IMR-90 (cell line): ENCODE results near the gene UPP2. TPM values are rescaled to one million over a fixed set of nuclear protein-coding genes. Genes with fewer than 3 reads are reported as not detected.

ENCODE experiments used
- ATAC-seq: fragments of 200-7000 bp; cut with Tn5 transposase; 2 replicates; pipeline ENCODE4 v1.9.1; 2020; ENCODE audit warnings: low read depth, mild to moderate bottlenecking, moderate library complexity
- BruUV-seq: library from RNA; stranded (reverse); fragments of 400-500 nt; replicated peaks from 2 replicates; lab custom pipeline; 2021; lab: Mats Ljungman, UMichigan
- CTCF ChIA-PET: fragments of 300-600 bp; formaldehyde crosslinking; extraction: SDS; loops from one replicate; lab custom pipeline; 2021; ENCODE audit warnings: antibody characterized with exemption; lab: Yijun Ruan, JAX
- POLR2A ChIA-PET: fragments of 300-600 bp; sonication (Branson Sonifier 250); formaldehyde crosslinking; loops from one replicate; lab custom pipeline; 2022; ENCODE audit warnings: antibody characterized with exemption; ENCODE audit not compliant: unreplicated experiment; lab: Charles Lee
- DNase-seq: peaks from one replicate; pipeline ENCODE4 v3.0.0; 2013
- H2AFZ ChIP-seq: replicated peaks from 2 replicates; pipeline ENCODE3; 2013; ENCODE audit warnings: low read length, mild to moderate bottlenecking; ENCODE audit not compliant: poor library complexity
- H2AK5ac ChIP-seq: 2 replicates; pipeline ENCODE4 v1.6.1; 2013; ENCODE audit warnings: low read depth, low read length, inconsistent platforms
- H2AK9ac ChIP-seq: replicated peaks from 2 replicates; pipeline ENCODE3; 2013; ENCODE audit warnings: mild to moderate bottlenecking, low read depth, low read length, moderate library complexity; ENCODE audit not compliant: poor library complexity
- H2BK120ac ChIP-seq: 2 replicates; pipeline ENCODE4 v1.6.1; 2013; ENCODE audit warnings: low read depth, low read length, inconsistent platforms
- H2BK15ac ChIP-seq: 3 replicates; pipeline ENCODE4 v1.6.1; 2013; ENCODE audit warnings: low read depth, low read length, inconsistent platforms
- H2BK20ac ChIP-seq: 2 replicates; pipeline ENCODE4 v1.6.1; 2013; ENCODE audit warnings: low read depth, mild to moderate bottlenecking, inconsistent platforms, low read length, moderate library complexity
- H2BK5ac ChIP-seq: 2 replicates; pipeline ENCODE4 v1.6.1; 2013; ENCODE audit warnings: mild to moderate bottlenecking, low read depth, low read length, inconsistent platforms; ENCODE audit not compliant: poor library complexity, severe bottlenecking
- H3K14ac ChIP-seq: replicated peaks from 2 replicates; pipeline ENCODE4 v1.6.1; 2013; ENCODE audit warnings: low read depth, low read length, inconsistent platforms
- H3K18ac ChIP-seq: 2 replicates; pipeline ENCODE4 v1.6.1; 2013; ENCODE audit warnings: low read depth, low read length, control low read depth
- H3K23ac ChIP-seq: 2 replicates; pipeline ENCODE4 v1.6.1; 2013; ENCODE audit warnings: low read depth, low read length, inconsistent platforms
- H3K27ac ChIP-seq: 2 replicates; pipeline ENCODE4 v1.5.1; 2013; ENCODE audit warnings: mild to moderate bottlenecking, control low read depth, low read length; ENCODE audit not compliant: insufficient read depth
- H3K27me3 ChIP-seq: 2 replicates; pipeline ENCODE4 v1.6.1; 2013; ENCODE audit warnings: low read length; ENCODE audit not compliant: control insufficient read depth, insufficient read depth
- H3K36me3 ChIP-seq: 2 replicates; pipeline ENCODE4 v1.6.1; 2013; ENCODE audit warnings: low read length, mixed read lengths; ENCODE audit not compliant: control insufficient read depth, insufficient read depth
- H3K4ac ChIP-seq: 2 replicates; pipeline ENCODE4 v1.6.1; 2013; ENCODE audit warnings: low read depth, low read length, inconsistent platforms
- H3K4me1 ChIP-seq: 2 replicates; pipeline ENCODE4 v1.6.1; 2013; ENCODE audit warnings: low read length, mixed read lengths; ENCODE audit not compliant: control insufficient read depth, insufficient read depth
- H3K4me2 ChIP-seq: 2 replicates; pipeline ENCODE4 v1.6.1; 2013; ENCODE audit warnings: low read depth, mild to moderate bottlenecking, control low read depth, low read length, moderate library complexity
- H3K4me3 ChIP-seq: 2 replicates; pipeline ENCODE4 v1.5.1; 2013; ENCODE audit warnings: low read depth, mild to moderate bottlenecking, control low read depth, low read length, moderate library complexity; ENCODE audit not compliant: insufficient read depth
- H3K56ac ChIP-seq: 2 replicates; pipeline ENCODE4 v1.6.1; 2013; ENCODE audit warnings: low read length, inconsistent platforms; ENCODE audit not compliant: insufficient read depth; ENCODE audit errors: extremely low read depth
- H3K79me1 ChIP-seq, 2 experiments: 2 replicates each; pipeline ENCODE4 v1.6.1; 2013; ENCODE audit warnings: low read length in 2 of 2, inconsistent platforms in 1 of 2, low read depth in 1 of 2
- H3K9ac ChIP-seq: 2 replicates; pipeline ENCODE4 v1.6.1; 2013; ENCODE audit warnings: low read depth, low read length, control low read depth
- H3K9me1 ChIP-seq: 2 replicates; pipeline ENCODE4 v1.6.1; 2013; ENCODE audit warnings: low read length, inconsistent platforms; ENCODE audit not compliant: insufficient read depth
- H3K9me3 ChIP-seq: 2 replicates; pipeline ENCODE4 v1.6.1; 2013; ENCODE audit warnings: low read length; ENCODE audit not compliant: control insufficient read depth, insufficient read depth
- H4K20me1 ChIP-seq: 2 replicates; pipeline ENCODE4 v1.6.1; 2013; ENCODE audit warnings: low read length, inconsistent platforms; ENCODE audit not compliant: insufficient read depth
- H4K5ac ChIP-seq: 2 replicates; pipeline ENCODE4 v1.6.1; 2013; ENCODE audit warnings: mild to moderate bottlenecking, low read depth, low read length, control low read depth
- H4K8ac ChIP-seq, 2 experiments: 2 replicates each; pipeline ENCODE4 v1.6.1; 2013; ENCODE audit warnings: low read depth in 2 of 2, low read length in 2 of 2, control low read depth in 1 of 2, inconsistent platforms in 1 of 2
- H4K91ac ChIP-seq: 2 replicates; pipeline ENCODE4 v1.6.1; 2013; ENCODE audit warnings: low read depth, low read length, inconsistent platforms; ENCODE audit not compliant: insufficient read depth
- BHLHE40 ChIP-seq: fragments of 150-350 bp; IDR thresholded peaks from 2 replicates; pipeline ENCODE4 v1.6.1; 2016; ENCODE audit warnings: mild to moderate bottlenecking, low read depth, low read length
- CEBPB ChIP-seq: IDR thresholded peaks from 2 replicates; pipeline ENCODE4 v1.6.1; 2012; ENCODE audit warnings: low read depth, low read length, improper control_type of control experiment
- CHD1 ChIP-seq: IDR thresholded peaks from 2 replicates; pipeline ENCODE4 v1.6.1; 2012; ENCODE audit warnings: low read depth, low read length, improper control_type of control experiment
- CTCF ChIP-seq: conservative IDR thresholded peaks from 2 replicates; pipeline ENCODE4 v1.5.1; 2012; ENCODE audit warnings: mild to moderate bottlenecking, low read depth, low read length, improper control_type of control experiment
- ELK1 ChIP-seq: fragments of 150-350 bp; IDR thresholded peaks from 2 replicates; pipeline ENCODE4 v1.6.1; 2016; ENCODE audit warnings: low read depth, mild to moderate bottlenecking, low read length, moderate library complexity, borderline replicate concordance
- MAFK ChIP-seq: IDR thresholded peaks from 2 replicates; pipeline ENCODE4 v1.6.1; 2012; ENCODE audit warnings: low read depth, low read length, improper control_type of control experiment
- MAZ ChIP-seq: IDR thresholded peaks from 2 replicates; pipeline ENCODE4 v1.6.1; 2012; ENCODE audit warnings: low read depth, mild to moderate bottlenecking, low read length, improper control_type of control experiment, moderate library complexity, borderline replicate concordance
- MXI1 ChIP-seq: IDR thresholded peaks from 2 replicates; pipeline ENCODE4 v1.6.1; 2012; ENCODE audit warnings: low read depth, mild to moderate bottlenecking, low read length, moderate library complexity, borderline replicate concordance
- NFE2L2 ChIP-seq: fragments of 150-350 bp; IDR thresholded peaks from 2 replicates; pipeline ENCODE4 v1.6.1; 2016; ENCODE audit warnings: low read depth, mild to moderate bottlenecking, low read length
- POLR2A ChIP-seq: IDR thresholded peaks from 2 replicates; pipeline ENCODE4 v1.6.1; 2012; ENCODE audit warnings: mild to moderate bottlenecking, low read depth, low read length
- RCOR1 ChIP-seq: IDR thresholded peaks from 2 replicates; pipeline ENCODE4 v1.6.1; 2012; ENCODE audit warnings: mild to moderate bottlenecking, low read length, improper control_type of control experiment; ENCODE audit not compliant: insufficient replicate concordance
- RFX5 ChIP-seq: IDR thresholded peaks from 2 replicates; pipeline ENCODE4 v1.8.0; 2012; ENCODE audit warnings: low read depth, mild to moderate bottlenecking, low read length, moderate library complexity
- SMC3 ChIP-seq: fragments of 150-350 bp; IDR thresholded peaks from 2 replicates; pipeline ENCODE4 v1.6.1; 2016; ENCODE audit warnings: low read depth, mild to moderate bottlenecking, antibody characterized with exemption, low read length, moderate library complexity
- USF2 ChIP-seq: fragments of 150-350 bp; IDR thresholded peaks from 2 replicates; pipeline ENCODE4 v1.6.1; 2017; ENCODE audit warnings: mild to moderate bottlenecking, antibody characterized with exemption, low read length, low read depth
- WGBS, 2 experiments: methylation state at CpG; one replicate each; pipeline versions ENCODE4 v1.1.5 to v1.1.7; 2013; ENCODE audit warnings: missing lambda C conversion rate in 2 of 2; ENCODE audit not compliant: insufficient read length in 1 of 2; ENCODE audit errors: extremely low coverage in 2 of 2; 5-methylcytosine and 5-hydroxymethylcytosine counted together
- dilution Hi-C: fragments of 300-500 bp; cut with HindIII; formaldehyde crosslinking; loops from one replicate; pipeline ENCODE4 v1.14.3; 2018; ENCODE audit warnings: low sequenced_read_pairs; ENCODE audit not compliant: unreplicated experiment
- in situ Hi-C: fragments of 300-500 bp; cut with MboI; formaldehyde crosslinking; loops from 3 replicates; pipeline ENCODE4 v1.14.3; 2019; ENCODE audit warnings: low sequenced_read_pairs, inconsistent platforms, mixed read lengths
- intact Hi-C: fragments of 100-400 bp; cut with micrococcal nuclease; formaldehyde crosslinking; loops from 2 replicates; pipeline ENCODE4 v1.10.0; 2022
- polyA plus RNA-seq, 3 experiments: library from polyadenylated mRNA; depleted of rRNA; stranded (reverse); fragments of >200 nt; gene quantifications; 2 replicates each; pipeline ENCODE4 v1.2.3, GENCODE V29; 2012; ENCODE audit warnings: low replicate concordance in 1 of 3
- total RNA-seq: library from RNA; depleted of rRNA; stranded (reverse); fragments of >200 nt; gene quantifications from 2 replicates; pipeline ENCODE4 v1.2.3, GENCODE V29; 2012

Gene UPP2
- total and polyA plus RNA-seq, 2 of the 4 experiments (the other 2 are of a cell fraction) = not detected

GRCh38 chr2:158060160-158060834 lies 41.4 kb upstream of the UPP2 start:
- DNase-seq (no peak), ATAC-seq (no peak)
- H2BK20ac ChIP-seq = no peak overlapping the region
- H3K4me2 ChIP-seq = no peak overlapping the region
- intact Hi-C loops (no loop called here), dilution Hi-C loops (no loop called here), in situ Hi-C loops (no loop called here)
- no peak overlapping the region for H3K23ac ChIP-seq
- no peak overlapping the region for H2BK120ac ChIP-seq
- H3K18ac ChIP-seq = no peak overlapping the region
- no peaks in the 10 kb centered on the region for H3K79me1 ChIP-seq
- no peak overlapping the region for H3K9ac ChIP-seq
- H3K4me1 ChIP-seq = no peaks in the 10 kb centered on the region
- no peak overlapping the region for H2AK5ac ChIP-seq
- H2BK5ac ChIP-seq = no peak overlapping the region
- ChIA-PET POLR2A (no interaction called here), CTCF (no interaction called here)
- no peak overlapping the region for H2AFZ ChIP-seq
- H4K20me1 ChIP-seq = no peaks in the 10 kb centered on the region
- H2BK15ac ChIP-seq = no peak overlapping the region
- WGBS, 2 experiments = no CpG with 5 or more reads among the region's 2 CpGs
- no peak overlapping the region for H4K91ac ChIP-seq
- H3K4me3 ChIP-seq = no peak overlapping the region
- BruUV-seq = no TSS peak
- H3K27me3 ChIP-seq = no peaks in the 10 kb centered on the region
- no peak overlapping the region for H3K27ac ChIP-seq
- H3K36me3 ChIP-seq = no peaks in the 10 kb centered on the region
- H3K4ac ChIP-seq = no peak overlapping the region
- no peak overlapping the region for H3K56ac ChIP-seq
- no peak overlapping the region for H2AK9ac ChIP-seq
- no peak overlapping the region for H3K14ac ChIP-seq
- no peak overlapping the region for H4K5ac ChIP-seq
- H3K9me1 ChIP-seq = no peaks in the 10 kb centered on the region
- no peak for TF ChIP-seq MAZ
- no peak for TF ChIP-seq CEBPB
- no peak for TF ChIP-seq SMC3
- TF ChIP-seq CHD1 = no peak
- TF ChIP-seq NFE2L2 = no peak
- TF ChIP-seq MXI1 = no peak
- no peak for TF ChIP-seq USF2
- TF ChIP-seq CTCF = no peak
- TF ChIP-seq POLR2A = no peak
- TF ChIP-seq MAFK = no peak
- no peak for TF ChIP-seq ELK1
- no peak for TF ChIP-seq RFX5
- no peak for TF ChIP-seq RCOR1
- TF ChIP-seq BHLHE40 = no peak
- H4K8ac ChIP-seq = no peak overlapping the region
- H3K9me3 ChIP-seq = no peaks in the 10 kb centered on the region
